Astrocyte (in vitro differentiated cells and primary cell): ENCODE data around the gene TNFAIP8L3.
"Not testable (repeated sequence)": the region's sequence is repeated elsewhere in the genome, so short reads cannot be mapped to it uniquely, and the experiment has no call there.

Source experiments
- EZH2 ChIP-seq: IDR thresholded peaks from 2 replicates; pipeline ENCODE4 v1.6.1; 2012; ENCODE audit warnings: mild to moderate bottlenecking, low read length, inconsistent platforms; ENCODE audit not compliant: insufficient read depth
- TF ChIP-seq, protein P1 (sequence below): IDR thresholded peaks from 2 replicates; pipeline ENCODE4 v1.5.1; 2011; ENCODE audit warnings: low read depth, mild to moderate bottlenecking, inconsistent platforms, low read length, moderate library complexity; ENCODE audit not compliant: insufficient read depth

DNA sequence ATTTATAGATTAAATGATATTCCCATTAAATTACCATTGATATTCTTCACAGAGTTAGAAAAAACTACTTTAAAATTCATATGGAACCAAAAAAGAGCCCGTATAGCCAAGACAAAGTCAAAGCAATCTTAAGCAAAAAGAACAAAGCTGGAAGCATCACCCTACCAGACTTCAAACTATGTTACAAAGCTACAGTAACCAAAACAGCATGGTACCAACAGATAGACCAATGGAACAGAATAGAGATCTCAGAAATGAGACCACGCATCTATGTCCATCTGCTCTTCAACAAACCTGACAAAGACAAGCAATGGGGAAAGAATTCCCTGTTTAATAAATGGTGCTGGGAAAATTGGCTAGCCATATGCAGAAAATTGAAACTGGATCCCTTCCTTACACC is 45.6 kb upstream of the TNFAIP8L3 start:
- TF ChIP-seq, protein P1, sequence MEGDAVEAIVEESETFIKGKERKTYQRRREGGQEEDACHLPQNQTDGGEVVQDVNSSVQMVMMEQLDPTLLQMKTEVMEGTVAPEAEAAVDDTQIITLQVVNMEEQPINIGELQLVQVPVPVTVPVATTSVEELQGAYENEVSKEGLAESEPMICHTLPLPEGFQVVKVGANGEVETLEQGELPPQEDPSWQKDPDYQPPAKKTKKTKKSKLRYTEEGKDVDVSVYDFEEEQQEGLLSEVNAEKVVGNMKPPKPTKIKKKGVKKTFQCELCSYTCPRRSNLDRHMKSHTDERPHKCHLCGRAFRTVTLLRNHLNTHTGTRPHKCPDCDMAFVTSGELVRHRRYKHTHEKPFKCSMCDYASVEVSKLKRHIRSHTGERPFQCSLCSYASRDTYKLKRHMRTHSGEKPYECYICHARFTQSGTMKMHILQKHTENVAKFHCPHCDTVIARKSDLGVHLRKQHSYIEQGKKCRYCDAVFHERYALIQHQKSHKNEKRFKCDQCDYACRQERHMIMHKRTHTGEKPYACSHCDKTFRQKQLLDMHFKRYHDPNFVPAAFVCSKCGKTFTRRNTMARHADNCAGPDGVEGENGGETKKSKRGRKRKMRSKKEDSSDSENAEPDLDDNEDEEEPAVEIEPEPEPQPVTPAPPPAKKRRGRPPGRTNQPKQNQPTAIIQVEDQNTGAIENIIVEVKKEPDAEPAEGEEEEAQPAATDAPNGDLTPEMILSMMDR: not testable (repeated sequence)
- not testable (repeated sequence) for TF ChIP-seq EZH2
